Medulla oblongata (tissue), 1 donor: Measurements from ENCODE around the gene PCSK5.
"Not testable (repeated sequence)": the region's sequence is repeated elsewhere in the genome, so short reads cannot be mapped to it uniquely, and the experiment has no call there.

Experiments
- DNase-seq: peaks from one replicate; pipeline ENCODE4 v3.0.0-alpha.2; 2015; ENCODE audit errors: extremely low spot score

Gene PCSK5

DNA sequence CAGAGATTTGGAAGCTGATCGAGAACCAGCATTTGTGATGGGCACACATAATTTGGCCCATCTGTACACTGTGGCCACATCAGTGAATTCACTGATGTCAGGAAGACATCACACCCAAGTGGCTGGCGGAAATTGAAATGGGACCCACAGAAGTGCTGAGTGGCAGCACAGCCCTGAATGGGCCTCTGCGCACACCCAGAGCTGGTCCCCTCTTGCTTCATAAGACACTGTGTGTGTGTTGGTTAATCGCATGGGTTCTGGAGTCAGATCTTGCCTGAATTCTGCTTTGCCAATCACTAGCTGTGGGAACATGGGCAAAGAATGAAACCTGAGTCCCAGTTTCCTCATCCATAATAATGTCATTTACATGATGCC, 72.2 kb downstream of the PCSK5 start:
- no peak for DNase-seq

DNA sequence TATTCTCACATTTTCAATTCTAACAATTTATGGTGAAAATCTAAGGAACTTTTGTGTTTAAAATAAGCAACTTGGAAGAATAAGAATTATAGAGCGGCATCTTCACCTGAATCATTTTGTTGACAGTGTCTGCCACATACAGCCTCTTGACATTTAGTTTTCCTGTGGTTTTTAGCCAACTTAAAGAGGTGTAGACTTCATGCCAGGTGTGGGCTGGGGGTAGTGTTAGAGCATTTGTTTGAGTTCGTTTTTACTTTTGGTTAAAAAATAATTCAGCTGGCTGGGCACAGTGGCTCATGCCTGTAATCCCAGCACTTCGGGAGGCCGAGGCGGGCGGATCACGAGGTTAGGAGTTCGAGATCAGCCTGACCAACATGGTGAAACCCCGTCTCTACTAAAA, 72.8 kb downstream of the PCSK5 start:
- not testable (repeated sequence) for DNase-seq

DNA sequence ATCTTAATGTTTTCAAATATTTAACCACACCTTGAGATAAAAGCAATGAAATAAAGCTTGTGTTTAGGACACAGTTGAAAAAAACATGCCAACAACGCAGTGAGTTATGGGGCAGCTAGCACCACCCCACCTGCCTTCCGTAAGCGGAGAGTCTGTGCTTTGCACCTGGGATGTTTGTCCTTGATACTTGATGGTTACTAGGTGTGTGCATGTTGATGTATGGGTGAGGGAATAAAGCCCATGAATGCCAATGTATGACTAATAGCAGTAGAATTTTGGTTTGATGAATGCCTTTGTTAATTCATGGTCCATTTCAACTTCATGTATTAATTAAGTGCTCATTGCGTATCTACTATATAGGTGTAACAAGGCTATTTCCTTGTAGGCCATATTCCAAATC, 74.0 kb downstream of the PCSK5 start:
- no peak for DNase-seq

DNA sequence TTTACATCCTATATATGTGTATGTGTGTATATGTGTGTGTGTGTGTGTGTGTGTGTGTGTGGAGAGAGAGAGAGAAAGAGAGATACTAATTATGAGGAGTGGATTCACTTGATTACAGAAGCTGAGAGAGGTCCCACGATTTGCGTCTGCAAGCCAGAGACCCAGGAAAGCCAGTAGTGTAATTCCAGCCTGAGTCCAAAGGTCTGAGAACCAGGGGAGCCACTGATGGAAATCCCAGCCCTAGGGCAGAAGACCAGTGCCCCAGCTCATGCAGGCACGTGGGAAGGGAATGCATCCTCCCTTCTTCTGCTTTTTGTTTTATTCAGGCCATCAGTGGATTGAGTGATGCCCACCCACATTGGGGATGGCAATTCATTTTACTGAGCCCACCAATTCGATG, 74.8 kb downstream of the PCSK5 start:
- no peak for DNase-seq

GRCh38 chr9:75967556-75967955, 77.1 kb downstream of the PCSK5 start:
- DNase-seq: no peak

GRCh38 chr9:75974016-75974766, 83.7 kb downstream of the PCSK5 start:
- DNase-seq: no peak

DNA sequence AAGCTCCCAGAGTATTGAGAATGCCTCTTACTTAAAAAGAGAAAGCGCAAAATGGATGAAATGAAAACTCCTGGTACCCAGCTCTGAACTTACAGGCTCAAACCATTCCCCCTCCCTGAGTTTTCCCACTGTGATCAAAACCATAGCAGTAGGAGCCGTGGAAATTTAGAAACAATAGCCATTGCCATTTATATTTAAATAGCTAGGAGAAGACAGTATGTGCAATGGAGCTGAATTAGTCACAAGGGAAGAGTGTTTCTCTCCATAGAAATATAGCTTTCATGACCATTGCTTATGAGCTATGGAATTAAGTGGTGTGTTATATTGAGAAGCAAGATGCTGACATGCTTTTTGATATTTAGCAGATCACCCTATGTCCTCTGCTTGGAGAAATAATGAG, 84.6 kb downstream of the PCSK5 start:
- DNase-seq: no peak

DNA sequence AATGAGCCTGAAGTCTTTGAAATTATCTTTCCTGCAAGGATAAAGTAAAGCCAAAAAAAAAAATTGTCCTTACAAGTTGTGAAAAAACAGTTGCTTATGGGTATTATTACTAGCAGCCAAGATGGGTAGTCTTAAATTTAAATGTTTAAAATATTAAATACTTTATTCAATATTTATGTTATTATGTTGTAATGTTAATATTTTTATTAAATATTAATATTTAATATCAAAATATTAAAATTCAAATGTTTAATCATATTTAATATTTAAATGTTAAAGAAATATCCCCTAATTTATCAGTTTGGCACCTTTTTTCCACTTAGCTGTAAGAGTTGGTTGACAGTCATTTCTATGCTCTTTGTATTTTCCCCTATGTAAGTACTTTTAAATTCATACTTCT, 86.1 kb downstream of the PCSK5 start:
- DNase-seq: no peak

- no peak for DNase-seq
Observed at GRCh38 chr9:75979362-75979761, 88.9 kb downstream of the PCSK5 start.

- DNase-seq: no peak
Observed at GRCh38 chr9:75983319-75984045, 93.0 kb downstream of the PCSK5 start.

DNA sequence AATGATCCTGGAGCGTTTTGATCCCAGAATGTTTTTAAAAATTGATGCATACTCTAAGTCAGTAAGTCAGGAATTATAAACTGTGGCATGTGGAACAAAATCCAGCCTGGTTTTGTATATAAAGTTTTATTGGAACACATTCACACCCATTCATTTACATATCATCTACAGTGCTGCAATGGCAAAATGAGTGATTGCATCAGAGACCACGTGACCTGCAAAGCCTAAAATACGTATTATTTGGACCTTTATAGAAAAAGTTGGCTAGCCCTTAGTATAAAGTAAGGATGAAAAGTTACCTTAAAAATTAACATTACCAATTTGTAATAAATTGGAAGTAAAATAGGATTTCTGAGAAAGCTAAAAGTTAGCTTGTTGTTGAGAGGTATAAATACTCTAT, 95.0 kb downstream of the PCSK5 start:
- DNase-seq: no peak

DNA sequence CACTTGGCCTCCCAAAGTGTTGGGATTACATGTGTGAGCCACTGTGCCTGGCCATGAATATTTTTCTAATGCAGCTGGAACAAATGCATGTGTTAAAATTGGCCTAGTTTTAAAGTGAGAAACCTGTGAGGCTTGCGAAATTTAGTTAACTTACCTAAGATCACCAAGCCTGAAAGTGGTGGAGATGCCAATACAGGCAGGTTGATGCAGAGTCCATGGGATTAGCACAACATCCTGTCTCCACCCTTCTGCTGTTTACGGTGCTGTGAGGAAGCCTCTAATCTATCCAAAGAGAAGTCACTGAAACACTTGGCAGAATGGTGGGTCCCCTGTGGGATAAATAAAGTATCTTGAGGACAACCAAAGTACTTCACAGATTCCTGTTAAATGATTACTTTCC, 98.2 kb downstream of the PCSK5 start:
- no peak for DNase-seq

- DNase-seq: no peak
Observed at GRCh38 chr9:75990156-75990555, 99.7 kb downstream of the PCSK5 start.

- no peak for DNase-seq
Observed at GRCh38 chr9:75990576-75991304, 100.3 kb downstream of the PCSK5 start.

DNA sequence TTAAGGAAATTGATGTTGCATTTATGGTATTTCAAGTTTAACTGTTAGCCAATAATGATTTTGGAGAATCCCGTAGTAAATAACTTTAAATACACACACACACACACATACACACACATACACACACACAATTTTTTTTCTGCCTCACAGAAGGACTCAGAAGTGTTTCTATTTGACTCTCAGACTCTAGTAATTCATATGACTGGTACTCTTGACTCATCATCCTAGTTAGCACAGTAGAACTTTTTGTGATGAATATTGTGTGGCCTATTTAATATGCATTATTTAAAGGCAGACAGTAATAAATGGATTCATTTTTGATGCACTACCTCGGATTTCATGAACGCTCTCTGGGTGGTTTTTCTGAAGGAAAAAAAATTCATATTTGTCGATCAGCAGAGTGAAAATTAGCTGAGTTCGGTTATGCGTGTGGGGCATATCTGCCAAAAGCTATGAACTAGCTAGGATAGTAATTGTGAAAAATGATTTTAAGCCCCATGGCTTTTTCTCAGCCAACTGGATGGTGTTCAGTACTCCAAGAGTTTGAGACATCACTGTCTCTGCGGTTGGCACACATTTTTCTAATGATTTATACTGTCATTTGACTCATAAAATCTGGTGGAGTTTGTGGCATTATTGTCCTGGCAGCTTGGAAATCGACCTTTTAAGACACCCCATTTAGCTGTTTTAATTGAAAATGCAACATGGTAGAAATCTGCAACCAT, 102.2 kb downstream of the PCSK5 start:
- DNase-seq: no peak

DNA sequence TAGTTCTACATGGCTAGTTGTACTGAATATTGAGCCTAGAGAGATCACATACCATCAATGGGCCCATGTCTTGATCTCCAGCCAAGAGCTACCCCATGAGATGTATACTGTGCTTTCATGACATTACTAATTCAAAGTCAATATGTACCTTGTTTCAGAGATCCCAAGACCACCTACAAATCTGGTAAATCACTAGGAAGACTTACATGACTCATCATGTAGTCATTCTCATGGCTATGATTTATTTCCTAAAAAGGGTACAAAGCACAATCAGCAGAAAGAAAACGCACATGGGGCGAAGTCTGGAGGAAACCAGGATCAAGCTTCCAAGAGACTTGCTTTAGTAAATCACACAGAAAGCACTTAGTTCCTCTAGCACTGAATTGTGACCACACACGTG, 103.0 kb downstream of the PCSK5 start:
- DNase-seq: no peak

DNA sequence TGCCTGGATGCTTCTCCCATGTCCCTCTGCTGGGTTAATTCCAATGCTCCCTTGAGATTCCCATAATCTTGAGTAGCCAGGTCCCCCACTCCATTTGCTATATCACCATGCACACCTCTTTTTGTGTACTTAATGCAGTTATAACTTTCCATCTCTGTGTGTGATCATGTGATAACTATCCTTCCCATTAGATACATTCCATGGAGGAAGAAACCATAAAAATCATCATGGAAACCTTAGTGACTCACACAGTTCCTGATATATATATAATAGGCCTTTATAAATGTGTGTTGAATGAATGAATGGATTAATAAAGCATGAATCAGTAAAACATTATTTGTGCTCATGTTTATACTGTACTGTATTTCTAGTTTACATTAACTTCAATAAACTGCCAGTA, 104.6 kb downstream of the PCSK5 start:
- DNase-seq: no peak

DNA sequence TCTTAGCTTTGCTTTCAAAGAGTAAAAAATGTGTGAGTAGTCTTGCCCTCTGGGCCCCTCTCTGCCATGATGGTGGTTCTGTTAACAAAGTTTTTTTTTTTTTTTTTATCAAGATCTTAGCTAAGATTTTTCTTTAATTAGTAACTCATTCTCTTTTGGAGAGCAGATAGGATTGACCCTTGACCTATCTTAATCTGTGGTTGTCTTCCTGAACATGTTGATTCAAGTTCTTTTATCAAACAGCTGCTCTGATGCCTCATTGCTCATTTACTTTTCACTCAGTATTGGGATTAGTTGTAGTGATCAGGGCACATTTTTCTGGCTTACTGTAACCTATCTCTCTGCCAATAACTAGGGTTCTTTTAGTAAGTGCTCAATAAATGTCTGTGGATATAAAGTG, 106.3 kb downstream of the PCSK5 start:
- no peak for DNase-seq

- DNase-seq: no peak
Observed at GRCh38 chr9:75997206-75997605, 106.7 kb downstream of the PCSK5 start.

DNA sequence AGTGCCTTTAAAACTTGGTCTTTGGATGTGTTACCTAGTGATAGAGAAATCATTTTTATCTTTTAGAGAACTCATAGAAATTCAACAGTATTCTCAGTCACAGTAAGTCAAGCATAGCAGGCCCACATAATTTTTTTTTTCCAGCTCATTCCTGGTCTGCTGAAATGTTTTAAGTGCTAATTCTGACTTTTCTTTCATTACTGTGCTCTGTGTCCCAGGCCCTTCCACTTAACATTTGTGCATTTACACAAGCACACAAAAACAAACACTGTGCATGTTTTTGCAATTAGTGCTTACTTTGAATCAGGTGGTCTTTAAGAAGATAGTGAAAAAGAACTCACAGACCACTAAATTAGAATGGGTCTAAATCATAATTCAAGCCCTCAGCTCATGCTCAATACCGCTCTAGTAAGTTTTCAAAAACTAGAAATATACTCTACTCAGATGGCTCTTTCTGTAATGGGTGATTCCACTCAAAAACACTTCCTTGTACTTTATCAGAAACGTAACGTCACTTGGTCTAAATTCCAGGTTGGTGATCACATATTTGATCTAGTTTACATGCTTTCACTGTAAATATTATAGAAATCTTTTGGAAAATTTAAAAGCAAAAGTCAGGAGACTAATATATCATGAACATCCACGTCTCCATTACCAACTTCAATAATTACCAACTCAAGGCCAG, 107.8 kb downstream of the PCSK5 start:
- no peak for DNase-seq

GRCh38 chr9:76001459-76001858, 111.0 kb downstream of the PCSK5 start:
- DNase-seq: no peak

DNA sequence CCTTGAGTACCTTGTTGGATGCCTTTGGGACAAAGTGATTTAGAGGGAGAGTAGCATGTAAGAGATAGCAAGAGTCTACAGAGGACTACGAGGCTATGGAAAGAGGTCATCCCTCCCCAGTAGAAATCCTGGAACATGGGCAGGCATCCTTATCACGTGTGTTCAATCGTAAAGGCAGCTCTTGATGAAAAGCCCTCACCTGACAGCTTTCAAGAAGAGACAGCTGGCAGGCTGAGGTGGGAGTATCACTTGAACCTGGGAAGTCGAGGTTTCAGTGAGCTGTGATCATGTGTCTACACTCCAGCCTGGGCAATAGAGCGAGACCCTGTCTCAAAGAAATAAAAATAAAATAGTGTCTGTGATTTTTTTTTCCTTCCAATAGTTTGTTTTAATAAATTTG, 112.6 kb downstream of the PCSK5 start:
- no peak for DNase-seq
